ENCODE measurements around the gene AVEN.
A peak's percentile ranks its signal among the peaks of the same experiment; 100 is the strongest.

The AVEN gene

GRCh38 chr15:34054081-34054707 is 15.2 kb upstream of the AVEN start:
- no peak for TF ChIP-seq GATA3 (IDR thresholded peaks at IDR 0.05; ENCODE audit: low read depth, low read length)
- no peak for TF ChIP-seq GATA2 (IDR thresholded peaks at IDR 0.05; ENCODE audit: low read depth, low read length)

DNA sequence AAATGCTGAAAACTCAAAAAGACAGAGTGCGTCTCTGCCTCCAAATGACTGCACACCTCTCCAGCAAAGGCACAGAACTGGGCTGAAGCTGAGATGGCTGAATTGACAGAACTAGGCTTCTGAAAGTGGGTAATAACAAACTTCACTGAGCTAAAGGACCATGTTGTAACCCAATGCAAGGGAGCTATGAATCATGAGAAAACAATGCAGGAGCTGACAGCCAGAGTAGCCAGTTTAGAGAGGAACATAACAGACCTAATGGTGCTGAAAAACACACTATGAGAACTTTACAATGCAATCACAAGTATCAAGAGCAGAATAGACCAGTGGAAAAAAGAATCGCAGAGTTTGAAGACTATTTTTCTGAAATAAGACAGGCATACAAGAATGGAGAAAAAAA is 10.1 kb upstream of the AVEN start:
- TF ChIP-seq GATA2 (IDR thresholded peaks at IDR 0.05; ENCODE audit: low read depth, low read length) (no peak), GATA3 (IDR thresholded peaks at IDR 0.05; ENCODE audit: low read depth, low read length) (no peak)

DNA sequence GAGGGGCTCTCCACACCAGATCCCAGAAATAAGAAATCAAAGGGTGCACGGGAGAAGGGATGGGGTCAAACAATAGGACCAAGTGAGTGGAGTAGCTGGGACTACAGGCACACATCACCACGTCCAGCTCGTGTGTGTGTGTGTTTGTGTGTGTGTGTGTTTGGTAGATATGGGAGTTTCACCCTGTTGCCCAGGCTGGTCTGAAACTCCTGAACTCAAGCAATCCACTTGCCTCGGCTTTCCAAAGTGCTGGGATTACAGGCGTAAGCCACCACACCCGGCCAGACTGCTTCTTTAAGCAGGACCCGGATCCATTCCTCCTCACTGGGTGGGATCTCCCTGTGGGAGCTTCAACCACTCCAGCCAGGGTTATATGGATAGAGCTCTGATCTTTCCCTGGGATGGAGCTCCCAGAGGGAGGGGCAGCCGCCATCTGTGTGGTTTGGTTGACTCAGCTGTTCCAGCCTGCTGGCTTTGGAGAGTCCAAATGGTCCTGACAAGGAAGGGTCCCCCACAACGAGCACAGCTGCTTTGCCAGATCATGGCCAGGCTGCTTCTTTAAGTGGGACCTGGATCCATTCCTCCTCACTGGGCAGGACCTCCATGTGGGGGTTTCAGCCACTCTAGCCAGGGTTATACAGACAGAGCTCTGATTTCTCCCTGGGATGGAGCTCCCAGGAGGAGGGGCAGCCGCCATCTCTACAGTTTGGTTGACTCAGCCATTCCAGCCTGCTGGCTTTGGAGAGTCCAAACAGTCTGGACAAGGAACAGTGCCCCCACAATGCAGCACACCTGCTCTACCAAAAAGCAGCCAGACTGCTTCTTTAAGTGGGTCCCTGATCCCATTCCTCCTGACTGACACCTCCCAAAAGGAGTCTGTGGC is 9.1 kb upstream of the AVEN start:
- no peak for TF ChIP-seq GATA3 (IDR thresholded peaks at IDR 0.05; ENCODE audit: low read depth, low read length)
- no peak for TF ChIP-seq GATA2 (IDR thresholded peaks at IDR 0.05; ENCODE audit: low read depth, low read length)

DNA sequence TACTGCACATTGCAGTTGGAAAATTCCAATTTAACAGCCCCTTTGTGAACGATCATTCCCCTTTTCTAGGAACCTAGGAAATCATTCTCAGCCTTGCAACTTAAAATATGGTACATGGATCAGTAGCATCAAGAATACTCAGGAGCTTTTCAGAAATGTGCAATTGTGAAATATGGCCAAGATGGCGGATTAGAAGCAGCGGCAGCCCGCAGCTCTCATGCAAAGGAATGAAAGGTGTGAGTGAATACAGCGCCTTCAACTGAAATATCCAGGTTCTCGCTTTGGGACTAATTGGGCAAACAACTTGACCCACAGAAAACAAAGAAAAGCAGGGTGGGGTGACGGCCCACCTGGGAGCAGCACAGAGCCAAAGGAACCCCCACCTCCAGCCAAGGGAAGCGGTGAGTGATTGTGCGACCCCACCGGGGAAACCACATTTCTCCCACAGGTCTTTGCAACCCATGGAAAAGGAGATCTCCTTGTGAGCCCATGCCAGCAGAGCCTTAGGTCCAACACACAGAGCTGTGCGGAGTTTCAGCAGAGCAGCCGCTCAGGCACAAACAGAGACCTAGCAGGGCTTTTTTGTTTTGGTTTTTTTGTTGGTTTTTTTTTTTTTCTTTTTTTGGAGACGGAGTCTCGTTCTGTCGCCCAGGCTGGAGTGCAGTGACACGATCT is 7.6 kb upstream of the AVEN start:
- TF ChIP-seq GATA2 (IDR thresholded peaks at IDR 0.05; ENCODE audit: low read depth, low read length) = no peak

DNA sequence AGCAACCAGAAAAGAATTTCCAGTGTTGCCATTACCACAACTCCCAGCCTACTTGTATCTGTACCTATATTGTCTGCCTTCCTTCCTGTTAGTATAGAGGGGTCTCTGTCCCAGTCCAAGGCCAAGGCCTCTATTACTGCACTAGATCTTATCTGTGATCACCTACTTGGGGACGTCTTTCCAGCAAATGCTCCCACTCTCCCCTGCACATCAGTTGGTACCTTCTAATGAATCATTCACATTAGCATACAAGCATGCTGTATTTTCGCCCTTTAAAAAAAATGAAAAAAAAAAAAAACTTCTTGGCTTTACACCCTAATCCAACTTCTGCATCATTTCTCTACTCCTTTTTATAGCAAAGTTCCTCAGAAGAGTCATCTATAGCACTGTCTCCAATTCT is 4.8 kb upstream of the AVEN start:
- no peak for TF ChIP-seq GATA3 (IDR thresholded peaks at IDR 0.05; ENCODE audit: low read depth, low read length)
- peak; percentile 7; the same call in 1 of the 2 replicates for TF ChIP-seq GATA2 (IDR thresholded peaks at IDR 0.05; ENCODE audit: low read depth, low read length)

- TF ChIP-seq GATA2 (IDR thresholded peaks at IDR 0.05; ENCODE audit: low read depth, low read length) = no peak
- TF ChIP-seq GATA3 (IDR thresholded peaks at IDR 0.05; ENCODE audit: low read depth, low read length) = no peak
These were observed 4.4 kb upstream of the AVEN start for GRCh38 chr15:34043391-34043790.

- TF ChIP-seq GATA3 (IDR thresholded peaks at IDR 0.05; ENCODE audit: low read depth, low read length) (no peak), GATA2 (IDR thresholded peaks at IDR 0.05; ENCODE audit: low read depth, low read length) (no peak)
These were observed 748 bp upstream of the AVEN start for GRCh38 chr15:34039790-34040113.

- TF ChIP-seq GATA2 (IDR thresholded peaks at IDR 0.05; ENCODE audit: low read depth, low read length) (no peak), GATA3 (IDR thresholded peaks at IDR 0.05; ENCODE audit: low read depth, low read length) (no peak)
These were observed 757 bp downstream of the AVEN start for GRCh38 chr15:34038023-34038870.

GRCh38 chr15:34031987-34032760 is 6.8 kb downstream of the AVEN start:
- TF ChIP-seq GATA3 (IDR thresholded peaks at IDR 0.05; ENCODE audit: low read depth, low read length) (no peak), GATA2 (IDR thresholded peaks at IDR 0.05; ENCODE audit: low read depth, low read length) (no peak)

DNA sequence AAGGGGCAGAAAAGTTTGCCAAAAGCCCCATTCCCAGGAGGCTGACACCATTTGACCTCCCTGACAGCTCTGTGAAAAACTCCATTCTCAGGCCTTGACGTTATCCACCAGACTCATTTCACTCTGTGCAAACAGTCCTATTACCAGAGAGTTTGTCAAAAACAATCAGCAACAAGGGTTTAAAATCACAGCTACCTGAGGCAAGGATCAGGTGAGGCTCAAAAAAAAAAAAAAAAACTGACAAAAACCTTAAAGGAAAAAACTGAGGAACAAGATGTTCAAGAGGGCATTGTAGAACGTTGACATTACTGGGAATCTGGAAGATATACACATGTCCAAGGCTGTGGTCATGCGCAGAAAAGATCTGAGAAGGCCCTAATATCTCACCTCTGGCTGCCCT is 11.4 kb downstream of the AVEN start:
- TF ChIP-seq GATA2 (IDR thresholded peaks at IDR 0.05; ENCODE audit: low read depth, low read length) (no peak), GATA3 (IDR thresholded peaks at IDR 0.05; ENCODE audit: low read depth, low read length) (no peak)

DNA sequence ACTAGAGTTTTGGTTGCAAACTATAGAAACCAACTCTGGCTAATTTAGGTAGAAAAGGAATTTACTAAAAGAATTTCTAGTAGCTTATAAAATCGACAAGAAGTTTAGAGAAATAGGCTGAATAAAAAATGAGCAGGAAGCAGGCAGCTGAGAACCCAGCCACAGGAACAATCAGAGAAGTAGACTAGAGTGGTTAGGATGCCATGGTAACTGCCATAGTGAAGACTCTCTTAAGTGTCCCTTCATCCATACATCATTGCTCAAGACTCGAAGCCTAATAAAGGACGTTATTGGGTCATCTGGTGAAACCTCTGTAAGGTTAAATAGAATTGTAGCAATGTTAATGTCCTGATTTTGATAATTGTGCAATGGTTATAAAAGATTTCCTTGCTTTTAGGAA is 13.8 kb downstream of the AVEN start:
- no peak for TF ChIP-seq GATA3 (IDR thresholded peaks at IDR 0.05; ENCODE audit: low read depth, low read length)
- no peak for TF ChIP-seq GATA2 (IDR thresholded peaks at IDR 0.05; ENCODE audit: low read depth, low read length)

GRCh38 chr15:34023907-34024306 is 15.1 kb downstream of the AVEN start:
- no peak for TF ChIP-seq GATA3 (IDR thresholded peaks at IDR 0.05; ENCODE audit: low read depth, low read length)

GRCh38 chr15:34019369-34019990 is 19.5 kb downstream of the AVEN start:
- TF ChIP-seq GATA3 (IDR thresholded peaks at IDR 0.05; ENCODE audit: low read depth, low read length) (no peak), GATA2 (IDR thresholded peaks at IDR 0.05; ENCODE audit: low read depth, low read length) (no peak)
